Uterus (tissue), 2 donors: Measurements from ENCODE around the gene GNAT2.

Source experiments
- POLR2A ChIP-seq, 2 donors: fragments of 450-650 bp; IDR thresholded peaks; one replicate each; pipeline ENCODE4 v1.6.1; 2016; ENCODE audit warnings: antibody characterized with exemption in 2 of 2, mild to moderate bottlenecking in 1 of 2, moderate library complexity in 1 of 2
- TF ChIP-seq, protein P1 (sequence below), 4 experiments: fragments of 200-600 bp in 2 of 4; fragments of 450-650 bp in 2 of 4; sonication (generic) in 2 of 4; IDR thresholded peaks; one replicate each; pipeline ENCODE4 v1.5.1; 2016 to 2019; ENCODE audit warnings: antibody characterized with exemption in 4 of 4, mild to moderate bottlenecking in 2 of 4, moderate library complexity in 1 of 4

DNA sequence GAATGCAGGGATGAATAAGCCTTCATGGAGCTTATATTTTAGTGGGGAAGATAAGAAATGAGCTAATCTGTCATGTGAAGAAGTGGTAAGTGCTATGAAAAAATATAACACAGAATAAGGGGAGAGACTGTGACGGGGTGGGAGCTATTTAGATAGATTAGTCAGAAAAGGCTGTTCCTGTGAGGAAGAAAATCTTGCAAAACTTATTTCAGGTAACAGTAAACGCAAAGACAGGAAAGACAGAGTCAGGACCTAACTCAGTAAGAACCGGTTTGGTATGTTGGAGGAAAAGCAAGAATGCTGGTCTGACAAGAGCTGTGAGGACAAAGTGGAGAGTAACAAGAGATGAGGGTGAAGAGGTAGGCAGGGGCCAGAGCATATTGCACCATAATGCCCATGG, 49.0 kb downstream of the GNAT2 start:
- TF ChIP-seq, protein P1, sequence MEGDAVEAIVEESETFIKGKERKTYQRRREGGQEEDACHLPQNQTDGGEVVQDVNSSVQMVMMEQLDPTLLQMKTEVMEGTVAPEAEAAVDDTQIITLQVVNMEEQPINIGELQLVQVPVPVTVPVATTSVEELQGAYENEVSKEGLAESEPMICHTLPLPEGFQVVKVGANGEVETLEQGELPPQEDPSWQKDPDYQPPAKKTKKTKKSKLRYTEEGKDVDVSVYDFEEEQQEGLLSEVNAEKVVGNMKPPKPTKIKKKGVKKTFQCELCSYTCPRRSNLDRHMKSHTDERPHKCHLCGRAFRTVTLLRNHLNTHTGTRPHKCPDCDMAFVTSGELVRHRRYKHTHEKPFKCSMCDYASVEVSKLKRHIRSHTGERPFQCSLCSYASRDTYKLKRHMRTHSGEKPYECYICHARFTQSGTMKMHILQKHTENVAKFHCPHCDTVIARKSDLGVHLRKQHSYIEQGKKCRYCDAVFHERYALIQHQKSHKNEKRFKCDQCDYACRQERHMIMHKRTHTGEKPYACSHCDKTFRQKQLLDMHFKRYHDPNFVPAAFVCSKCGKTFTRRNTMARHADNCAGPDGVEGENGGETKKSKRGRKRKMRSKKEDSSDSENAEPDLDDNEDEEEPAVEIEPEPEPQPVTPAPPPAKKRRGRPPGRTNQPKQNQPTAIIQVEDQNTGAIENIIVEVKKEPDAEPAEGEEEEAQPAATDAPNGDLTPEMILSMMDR (IDR thresholded peaks at IDR 0.05): no peak
- no peak for TF ChIP-seq POLR2A (IDR thresholded peaks at IDR 0.05)
